HepG2 (cell line): ENCODE results near the gene TTBK1. TPM values are rescaled to one million over a fixed set of nuclear protein-coding genes. Genes with fewer than 3 reads are reported as not detected.

Experiments used
- ATF7 ChIP-seq, 2 experiments: fragments of 450-650 bp in 1 of 2; sonication (generic) in 1 of 2; formaldehyde crosslinking in 1 of 2; IDR thresholded peaks; 2 replicates each; pipeline versions ENCODE4 v1.4.0 to v1.6.1; 2016 to 2020; ENCODE audit warnings: antibody characterized with exemption in 1 of 2, mild to moderate bottlenecking in 1 of 2, missing genetic modification reagents in 1 of 2
- CBX1 ChIP-seq: IDR thresholded peaks from one replicate; pipeline ENCODE4 v1.6.1; 2016; ENCODE audit warnings: antibody characterized with exemption, low read depth
- FIP1L1 ChIP-seq: fragments of 200-400 bp; formaldehyde crosslinking; IDR thresholded peaks from 2 replicates; pipeline ENCODE4 v1.6.1; 2018; ENCODE audit warnings: low read depth, mild to moderate bottlenecking, low read length, moderate library complexity, borderline replicate concordance; ENCODE audit not compliant: insufficient read depth
- GATAD1 ChIP-seq: IDR thresholded peaks from 2 replicates; pipeline ENCODE4 v1.6.1; 2016; ENCODE audit warnings: missing genetic modification reagents, missing compliant biosample characterization
- MAFF ChIP-seq: IDR thresholded peaks from 2 replicates; pipeline ENCODE4 v1.6.1; 2011; ENCODE audit warnings: low read depth, low read length, improper control_type of control experiment
- MED13 ChIP-seq: sonication (generic); formaldehyde crosslinking; IDR thresholded peaks from 2 replicates; pipeline ENCODE4 v1.5.0; 2020; ENCODE audit warnings: missing genetic modification reagents
- RAD21 ChIP-seq: fragments of 450-650 bp; formaldehyde crosslinking; IDR thresholded peaks from 2 replicates; pipeline ENCODE4 v1.5.0; 2020; ENCODE audit warnings: mild to moderate bottlenecking
- RARA ChIP-seq: IDR thresholded peaks from 2 replicates; pipeline ENCODE4 v1.6.1; 2016; ENCODE audit warnings: missing genetic modification reagents, missing compliant biosample characterization
- RORA ChIP-seq: sonication (generic); formaldehyde crosslinking; IDR thresholded peaks from 2 replicates; pipeline ENCODE4 v1.5.0; 2020; ENCODE audit warnings: mild to moderate bottlenecking, missing genetic modification reagents, moderate library complexity
- SMC3 ChIP-seq: IDR thresholded peaks from 2 replicates; pipeline ENCODE4 v1.6.1; 2011; ENCODE audit warnings: low read length, improper control_type of control experiment
- SRSF1 ChIP-seq: fragments of 200-400 bp; formaldehyde crosslinking; optimal IDR thresholded peaks from 2 replicates; pipeline ENCODE3; 2017; ENCODE audit warnings: mild to moderate bottlenecking, low read depth, low read length, moderate library complexity
- ZBTB1 ChIP-seq: sonication (generic); formaldehyde crosslinking; IDR thresholded peaks from 2 replicates; pipeline ENCODE4 v1.4.0; 2020; ENCODE audit warnings: missing genetic modification reagents, borderline replicate concordance
- ZNF335 ChIP-seq: sonication (generic); formaldehyde crosslinking; IDR thresholded peaks from 2 replicates; pipeline ENCODE4 v1.4.0; 2020; ENCODE audit warnings: missing genetic modification reagents
- ZNF382 ChIP-seq: sonication (generic); formaldehyde crosslinking; IDR thresholded peaks from 2 replicates; pipeline ENCODE4 v1.5.0; 2020; ENCODE audit warnings: missing genetic modification reagents, mild to moderate bottlenecking, borderline replicate concordance
- ZNF616 ChIP-seq: sonication (generic); formaldehyde crosslinking; IDR thresholded peaks from 2 replicates; pipeline ENCODE4 v1.5.0; 2020; ENCODE audit warnings: low read depth, mild to moderate bottlenecking, missing genetic modification reagents
- ZNF709 ChIP-seq: sonication (generic); formaldehyde crosslinking; IDR thresholded peaks from 2 replicates; pipeline ENCODE4 v1.5.0; 2020; ENCODE audit warnings: mild to moderate bottlenecking, missing genetic modification reagents
- polyA plus RNA-seq, 8 experiments: library from polyadenylated mRNA; depleted of rRNA in 3 of 8; stranded (reverse) in 7 of 8; unstranded in 1 of 8; fragments of >200 nt; fragmentation: Illumina TruSeq in 4 of 8; extraction: Trizol in 4 of 8; gene quantifications; 2 replicates each; pipeline versions ENCODE4 v1.2.1 to v1.2.3, GENCODE V29; 2011 to 2016; ENCODE audit warnings: low read depth in 4 of 8, missing spikeins in 1 of 8, mixed read lengths in 1 of 8; ENCODE audit not compliant: insufficient read depth in 1 of 8
- total RNA-seq, 5 experiments: library from RNA; depleted of rRNA; stranded (reverse); fragments of >200 nt; fragmentation: Illumina TruSeq; extraction: Trizol; gene quantifications; 2 replicates each; pipeline ENCODE4 v1.2.3, GENCODE V29; 2016; ENCODE audit warnings: low read depth in 1 of 5
- TF ChIP-seq, protein P1 (sequence below): sonication (generic); formaldehyde crosslinking; IDR thresholded peaks from one replicate; pipeline ENCODE4 v1.5.1; 2020; ENCODE audit warnings: mild to moderate bottlenecking, missing genetic modification reagents; ENCODE audit errors: not compliant biosample characterization
- TF ChIP-seq, protein P2 (sequence below): sonication (generic); formaldehyde crosslinking; IDR thresholded peaks from 2 replicates; pipeline ENCODE4 v1.5.1; 2020; ENCODE audit warnings: mild to moderate bottlenecking, missing genetic modification reagents, moderate library complexity
- TF ChIP-seq, protein P3 (sequence below): sonication (generic); formaldehyde crosslinking; IDR thresholded peaks from 2 replicates; pipeline ENCODE4 v1.4.0; 2020; ENCODE audit warnings: mild to moderate bottlenecking, low read depth, missing genetic modification reagents

The TTBK1 gene
- total and polyA plus RNA-seq, 2 of the 13 experiments (the other 11 are each of a cell fraction or from before 2014, with no cell fraction given) = 0.24 to 0.33 TPM

DNA sequence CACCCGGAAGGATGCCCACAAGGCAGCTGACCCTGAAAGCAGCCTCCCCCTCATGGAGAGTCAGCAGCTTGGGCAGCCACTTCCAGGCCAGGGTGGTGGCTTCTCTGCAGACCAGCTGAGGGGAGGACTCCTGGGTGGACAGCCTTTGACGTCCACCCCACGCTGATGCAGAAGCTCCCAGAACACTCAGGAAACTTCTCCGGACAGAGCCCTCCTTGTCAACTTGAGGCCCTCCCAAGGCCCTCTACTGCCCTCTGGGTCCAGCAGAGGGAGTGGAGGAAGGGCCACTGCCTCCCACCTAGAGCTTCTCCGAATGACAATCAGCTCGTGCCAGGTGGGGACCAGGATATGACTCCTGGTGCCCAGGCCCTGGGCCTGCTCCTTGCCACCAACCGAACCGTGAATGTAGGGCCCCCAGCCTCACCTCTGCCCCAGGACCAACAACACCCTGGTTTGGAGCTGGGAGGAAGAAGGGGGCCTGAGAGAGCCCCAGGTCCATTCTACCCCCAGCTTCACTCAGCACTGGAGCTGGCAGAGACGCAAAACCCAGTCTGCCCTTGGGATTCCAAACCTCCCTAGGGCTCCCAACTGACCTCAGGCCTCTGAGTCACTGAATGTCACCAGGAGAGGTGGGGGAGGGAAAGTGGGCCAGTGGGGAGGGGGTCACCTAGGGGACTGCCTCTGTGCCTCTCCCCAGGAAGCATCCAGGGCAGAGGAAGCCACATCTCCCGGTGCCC, 43.9 kb downstream of the TTBK1 start (continued):
- TF ChIP-seq, protein P1, sequence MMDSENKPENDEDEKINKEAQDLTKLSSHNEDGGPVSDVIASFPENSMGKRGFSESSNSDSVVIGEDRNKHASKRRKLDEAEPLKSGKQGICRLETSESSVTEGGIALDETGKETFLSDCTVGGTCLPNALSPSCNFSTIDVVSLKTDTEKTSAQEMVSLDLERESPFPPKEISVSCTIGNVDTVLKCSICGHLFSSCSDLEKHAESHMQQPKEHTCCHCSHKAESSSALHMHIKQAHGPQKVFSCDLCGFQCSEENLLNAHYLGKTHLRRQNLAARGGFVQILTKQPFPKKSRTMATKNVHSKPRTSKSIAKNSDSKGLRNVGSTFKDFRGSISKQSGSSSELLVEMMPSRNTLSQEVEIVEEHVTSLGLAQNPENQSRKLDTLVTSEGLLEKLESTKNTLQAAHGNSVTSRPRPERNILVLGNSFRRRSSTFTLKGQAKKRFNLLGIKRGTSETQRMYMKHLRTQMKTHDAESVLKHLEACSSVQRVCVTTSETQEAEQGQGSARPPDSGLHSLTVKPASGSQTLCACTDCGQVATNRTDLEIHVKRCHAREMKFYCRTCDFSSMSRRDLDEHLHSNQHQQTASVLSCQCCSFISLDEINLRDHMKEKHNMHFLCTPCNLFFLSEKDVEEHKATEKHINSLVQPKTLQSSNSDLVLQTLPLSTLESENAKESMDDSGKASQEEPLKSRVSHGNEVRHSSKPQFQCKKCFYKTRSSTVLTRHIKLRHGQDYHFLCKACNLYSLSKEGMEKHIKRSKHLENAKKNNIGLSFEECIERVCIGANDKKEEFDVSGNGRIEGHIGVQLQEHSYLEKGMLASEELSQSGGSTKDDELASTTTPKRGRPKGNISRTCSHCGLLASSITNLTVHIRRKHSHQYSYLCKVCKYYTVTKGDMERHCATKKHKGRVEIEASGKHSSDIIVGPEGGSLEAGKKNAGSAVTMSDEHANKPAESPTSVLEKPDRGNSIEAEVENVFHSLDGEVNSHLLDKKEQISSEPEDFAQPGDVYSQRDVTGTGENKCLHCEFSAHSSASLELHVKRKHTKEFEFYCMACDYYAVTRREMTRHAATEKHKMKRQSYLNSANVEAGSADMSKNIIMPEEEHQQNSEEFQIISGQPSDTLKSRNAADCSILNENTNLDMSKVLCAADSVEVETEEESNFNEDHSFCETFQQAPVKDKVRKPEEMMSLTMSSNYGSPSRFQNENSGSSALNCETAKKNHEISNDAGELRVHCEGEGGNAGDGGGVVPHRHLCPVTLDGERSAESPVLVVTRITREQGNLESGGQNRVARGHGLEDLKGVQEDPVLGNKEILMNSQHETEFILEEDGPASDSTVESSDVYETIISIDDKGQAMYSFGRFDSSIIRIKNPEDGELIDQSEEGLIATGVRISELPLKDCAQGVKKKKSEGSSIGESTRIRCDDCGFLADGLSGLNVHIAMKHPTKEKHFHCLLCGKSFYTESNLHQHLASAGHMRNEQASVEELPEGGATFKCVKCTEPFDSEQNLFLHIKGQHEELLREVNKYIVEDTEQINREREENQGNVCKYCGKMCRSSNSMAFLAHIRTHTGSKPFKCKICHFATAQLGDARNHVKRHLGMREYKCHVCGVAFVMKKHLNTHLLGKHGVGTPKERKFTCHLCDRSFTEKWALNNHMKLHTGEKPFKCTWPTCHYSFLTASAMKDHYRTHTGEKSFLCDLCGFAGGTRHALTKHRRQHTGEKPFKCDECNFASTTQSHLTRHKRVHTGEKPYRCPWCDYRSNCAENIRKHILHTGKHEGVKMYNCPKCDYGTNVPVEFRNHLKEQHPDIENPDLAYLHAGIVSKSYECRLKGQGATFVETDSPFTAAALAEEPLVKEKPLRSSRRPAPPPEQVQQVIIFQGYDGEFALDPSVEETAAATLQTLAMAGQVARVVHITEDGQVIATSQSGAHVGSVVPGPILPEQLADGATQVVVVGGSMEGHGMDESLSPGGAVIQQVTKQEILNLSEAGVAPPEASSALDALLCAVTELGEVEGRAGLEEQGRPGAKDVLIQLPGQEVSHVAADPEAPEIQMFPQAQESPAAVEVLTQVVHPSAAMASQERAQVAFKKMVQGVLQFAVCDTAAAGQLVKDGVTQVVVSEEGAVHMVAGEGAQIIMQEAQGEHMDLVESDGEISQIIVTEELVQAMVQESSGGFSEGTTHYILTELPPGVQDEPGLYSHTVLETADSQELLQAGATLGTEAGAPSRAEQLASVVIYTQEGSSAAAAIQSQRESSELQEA = no peak
- TF ChIP-seq SRSF1 (no peak), CBX1 (no peak), ZNF709 (CRISPR knock-in tag) (no peak), SMC3 (peak; percentile 62), RAD21 (CRISPR knock-in tag) (peak; percentile 87), MAFF (no peak), MED13 (CRISPR knock-in tag) (no peak), ZNF335 (CRISPR knock-in tag) (0 out of 2 replicates have a peak, but pooled peaks have one; percentile 7), ZNF616 (no peak), ZBTB1 (CRISPR knock-in tag) (no peak), RORA (CRISPR knock-in tag) (no peak), RARA (CRISPR knock-in tag) (peak; percentile 73), GATAD1 (CRISPR knock-in tag) (no peak), ZNF382 (no peak), ATF7 (IDR thresholded peaks at IDR 0.05) (no peak), ATF7 (CRISPR knock-in tag; IDR thresholded peaks at IDR 0.05) (peak; percentile 18; the same call in 1 of the 2 replicates), FIP1L1 (no peak)
- TF ChIP-seq, protein P2, sequence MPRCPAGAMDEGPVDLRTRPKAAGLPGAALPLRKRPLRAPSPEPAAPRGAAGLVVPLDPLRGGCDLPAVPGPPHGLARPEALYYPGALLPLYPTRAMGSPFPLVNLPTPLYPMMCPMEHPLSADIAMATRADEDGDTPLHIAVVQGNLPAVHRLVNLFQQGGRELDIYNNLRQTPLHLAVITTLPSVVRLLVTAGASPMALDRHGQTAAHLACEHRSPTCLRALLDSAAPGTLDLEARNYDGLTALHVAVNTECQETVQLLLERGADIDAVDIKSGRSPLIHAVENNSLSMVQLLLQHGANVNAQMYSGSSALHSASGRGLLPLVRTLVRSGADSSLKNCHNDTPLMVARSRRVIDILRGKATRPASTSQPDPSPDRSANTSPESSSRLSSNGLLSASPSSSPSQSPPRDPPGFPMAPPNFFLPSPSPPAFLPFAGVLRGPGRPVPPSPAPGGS (CRISPR knock-in tag) = peak; percentile 82; the same call in 1 of the 2 replicates
- TF ChIP-seq, protein P3, sequence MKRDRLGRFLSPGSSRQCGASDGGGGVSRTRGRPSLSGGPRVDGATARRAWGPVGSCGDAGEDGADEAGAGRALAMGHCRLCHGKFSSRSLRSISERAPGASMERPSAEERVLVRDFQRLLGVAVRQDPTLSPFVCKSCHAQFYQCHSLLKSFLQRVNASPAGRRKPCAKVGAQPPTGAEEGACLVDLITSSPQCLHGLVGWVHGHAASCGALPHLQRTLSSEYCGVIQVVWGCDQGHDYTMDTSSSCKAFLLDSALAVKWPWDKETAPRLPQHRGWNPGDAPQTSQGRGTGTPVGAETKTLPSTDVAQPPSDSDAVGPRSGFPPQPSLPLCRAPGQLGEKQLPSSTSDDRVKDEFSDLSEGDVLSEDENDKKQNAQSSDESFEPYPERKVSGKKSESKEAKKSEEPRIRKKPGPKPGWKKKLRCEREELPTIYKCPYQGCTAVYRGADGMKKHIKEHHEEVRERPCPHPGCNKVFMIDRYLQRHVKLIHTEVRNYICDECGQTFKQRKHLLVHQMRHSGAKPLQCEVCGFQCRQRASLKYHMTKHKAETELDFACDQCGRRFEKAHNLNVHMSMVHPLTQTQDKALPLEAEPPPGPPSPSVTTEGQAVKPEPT = no peak
